ENCODE data around the gene MSL1.

GRCh38 chr17:40151414-40151963, 29.7 kb downstream of the MSL1 start:
- TF ChIP-seq CTCF (IDR thresholded peaks at IDR 0.05) (no peak), POLR2A (IDR thresholded peaks at IDR 0.05) (no peak)
